ENCODE data around the gene PRELID2.
"Not testable (repeated sequence)": the region's sequence is repeated elsewhere in the genome, so short reads cannot be mapped to it uniquely, and the experiment has no call there.

Gene PRELID2

GRCh38 chr5:145806923-145807322 is 28.2 kb downstream of the PRELID2 start:
- Histone ChIP-seq H3K4me1 (ENCODE audit: control insufficient read depth, insufficient read depth, low read length) (no peaks in the 10 kb centered on the region), H3K9ac (ENCODE audit: low read depth, low read length) (no peak overlapping the region), H3K27me3 (ENCODE audit: control insufficient read depth, insufficient read depth, low read length) (no peaks in the 10 kb centered on the region), H3K9me3 (ENCODE audit: control insufficient read depth, insufficient read depth, low read length) (no peaks in the 10 kb centered on the region), H3K4me3 (ENCODE audit: low read depth, low read length) (no peak overlapping the region), H3K36me3 (ENCODE audit: control insufficient read depth, insufficient read depth, low read length) (no peaks in the 10 kb centered on the region)

- H3K9ac ChIP-seq (ENCODE audit: low read depth, low read length) = no peak overlapping the region
- H3K4me3 ChIP-seq (ENCODE audit: low read depth, low read length) = no peak overlapping the region
- H3K9me3 ChIP-seq (ENCODE audit: control insufficient read depth, insufficient read depth, low read length) = no peaks in the 10 kb centered on the region
- no peaks in the 10 kb centered on the region for H3K36me3 ChIP-seq (ENCODE audit: control insufficient read depth, insufficient read depth, low read length)
- no peaks in the 10 kb centered on the region for H3K4me1 ChIP-seq (ENCODE audit: control insufficient read depth, insufficient read depth, low read length)
- no peaks in the 10 kb centered on the region for H3K27me3 ChIP-seq (ENCODE audit: control insufficient read depth, insufficient read depth, low read length)
Observed at GRCh38 chr5:145805819-145806218, 29.3 kb downstream of the PRELID2 start.

- H3K27me3 ChIP-seq (ENCODE audit: control insufficient read depth, insufficient read depth, low read length) = no peaks in the 10 kb centered on the region
- H3K36me3 ChIP-seq (ENCODE audit: control insufficient read depth, insufficient read depth, low read length) = no peaks in the 10 kb centered on the region
- no peaks in the 10 kb centered on the region for H3K4me1 ChIP-seq (ENCODE audit: control insufficient read depth, insufficient read depth, low read length)
- H3K9ac ChIP-seq (ENCODE audit: low read depth, low read length) = no peak overlapping the region
- H3K4me3 ChIP-seq (ENCODE audit: low read depth, low read length) = no peak overlapping the region
- H3K9me3 ChIP-seq (ENCODE audit: control insufficient read depth, insufficient read depth, low read length) = no peaks in the 10 kb centered on the region
Observed at GRCh38 chr5:145804701-145805100, 30.4 kb downstream of the PRELID2 start.

GRCh38 chr5:145803112-145804004 is 31.8 kb downstream of the PRELID2 start:
- no peaks in the 10 kb centered on the region for H3K27me3 ChIP-seq (ENCODE audit: control insufficient read depth, insufficient read depth, low read length)
- H3K9ac ChIP-seq (ENCODE audit: low read depth, low read length) = no peak overlapping the region
- no peaks in the 10 kb centered on the region for H3K4me1 ChIP-seq (ENCODE audit: control insufficient read depth, insufficient read depth, low read length)
- no peaks in the 10 kb centered on the region for H3K36me3 ChIP-seq (ENCODE audit: control insufficient read depth, insufficient read depth, low read length)
- H3K4me3 ChIP-seq (ENCODE audit: low read depth, low read length) = no peak overlapping the region
- no peaks in the 10 kb centered on the region for H3K9me3 ChIP-seq (ENCODE audit: control insufficient read depth, insufficient read depth, low read length)

GRCh38 chr5:145801195-145801594 is 33.9 kb downstream of the PRELID2 start:
- Histone ChIP-seq H3K36me3 (ENCODE audit: control insufficient read depth, insufficient read depth, low read length) (no peaks in the 10 kb centered on the region), H3K9ac (ENCODE audit: low read depth, low read length) (no peak overlapping the region), H3K4me1 (ENCODE audit: control insufficient read depth, insufficient read depth, low read length) (no peaks in the 10 kb centered on the region), H3K27me3 (ENCODE audit: control insufficient read depth, insufficient read depth, low read length) (no peaks in the 10 kb centered on the region), H3K4me3 (ENCODE audit: low read depth, low read length) (no peak overlapping the region), H3K9me3 (ENCODE audit: control insufficient read depth, insufficient read depth, low read length) (no peaks in the 10 kb centered on the region)

- no peak overlapping the region for H3K4me3 ChIP-seq (ENCODE audit: low read depth, low read length)
- no peaks in the 10 kb centered on the region for H3K9me3 ChIP-seq (ENCODE audit: control insufficient read depth, insufficient read depth, low read length)
- H3K27me3 ChIP-seq (ENCODE audit: control insufficient read depth, insufficient read depth, low read length) = no peaks in the 10 kb centered on the region
- H3K36me3 ChIP-seq (ENCODE audit: control insufficient read depth, insufficient read depth, low read length) = no peaks in the 10 kb centered on the region
- no peak overlapping the region for H3K9ac ChIP-seq (ENCODE audit: low read depth, low read length)
- no peaks in the 10 kb centered on the region for H3K4me1 ChIP-seq (ENCODE audit: control insufficient read depth, insufficient read depth, low read length)
Observed at GRCh38 chr5:145800181-145800580, 35.0 kb downstream of the PRELID2 start.

- H3K9ac ChIP-seq (ENCODE audit: low read depth, low read length); H3K4me1 ChIP-seq (ENCODE audit: control insufficient read depth, insufficient read depth, low read length); H3K36me3 ChIP-seq (ENCODE audit: control insufficient read depth, insufficient read depth, low read length); H3K27me3 ChIP-seq (ENCODE audit: control insufficient read depth, insufficient read depth, low read length); H3K9me3 ChIP-seq (ENCODE audit: control insufficient read depth, insufficient read depth, low read length); H3K4me3 ChIP-seq (ENCODE audit: low read depth, low read length): not testable (repeated sequence)
Observed at GRCh38 chr5:145798503-145798902, 36.6 kb downstream of the PRELID2 start.

GRCh38 chr5:145797336-145797735 is 37.8 kb downstream of the PRELID2 start:
- no peak overlapping the region for H3K4me3 ChIP-seq (ENCODE audit: low read depth, low read length)
- no peaks in the 10 kb centered on the region for H3K36me3 ChIP-seq (ENCODE audit: control insufficient read depth, insufficient read depth, low read length)

GRCh38 chr5:145796318-145796717 is 38.8 kb downstream of the PRELID2 start:
- Histone ChIP-seq H3K36me3 (ENCODE audit: control insufficient read depth, insufficient read depth, low read length) (no peaks in the 10 kb centered on the region), H3K4me1 (ENCODE audit: control insufficient read depth, insufficient read depth, low read length) (no peaks in the 10 kb centered on the region), H3K9ac (ENCODE audit: low read depth, low read length) (no peak overlapping the region), H3K4me3 (ENCODE audit: low read depth, low read length) (no peak overlapping the region), H3K27me3 (ENCODE audit: control insufficient read depth, insufficient read depth, low read length) (no peaks in the 10 kb centered on the region), H3K9me3 (ENCODE audit: control insufficient read depth, insufficient read depth, low read length) (no peaks in the 10 kb centered on the region)

More at GRCh38 chr5:145797336-145797735, 37.8 kb downstream of the PRELID2 start:
- Histone ChIP-seq H3K9me3 (ENCODE audit: control insufficient read depth, insufficient read depth, low read length) (no peaks in the 10 kb centered on the region), H3K9ac (ENCODE audit: low read depth, low read length) (no peak overlapping the region), H3K27me3 (ENCODE audit: control insufficient read depth, insufficient read depth, low read length) (no peaks in the 10 kb centered on the region), H3K4me1 (ENCODE audit: control insufficient read depth, insufficient read depth, low read length) (no peaks in the 10 kb centered on the region)

GRCh38 chr5:145793574-145793973 is 41.6 kb downstream of the PRELID2 start:
- Histone ChIP-seq H3K4me1 (ENCODE audit: control insufficient read depth, insufficient read depth, low read length) (no peaks in the 10 kb centered on the region), H3K9ac (ENCODE audit: low read depth, low read length) (no peak overlapping the region), H3K9me3 (ENCODE audit: control insufficient read depth, insufficient read depth, low read length) (no peaks in the 10 kb centered on the region), H3K36me3 (ENCODE audit: control insufficient read depth, insufficient read depth, low read length) (no peaks in the 10 kb centered on the region), H3K27me3 (ENCODE audit: control insufficient read depth, insufficient read depth, low read length) (no peaks in the 10 kb centered on the region), H3K4me3 (ENCODE audit: low read depth, low read length) (no peak overlapping the region)

- Histone ChIP-seq H3K9me3 (ENCODE audit: control insufficient read depth, insufficient read depth, low read length) (no peaks in the 10 kb centered on the region), H3K27me3 (ENCODE audit: control insufficient read depth, insufficient read depth, low read length) (no peaks in the 10 kb centered on the region), H3K4me3 (ENCODE audit: low read depth, low read length) (no peak overlapping the region), H3K36me3 (ENCODE audit: control insufficient read depth, insufficient read depth, low read length) (no peaks in the 10 kb centered on the region), H3K4me1 (ENCODE audit: control insufficient read depth, insufficient read depth, low read length) (no peaks in the 10 kb centered on the region), H3K9ac (ENCODE audit: low read depth, low read length) (no peak overlapping the region)
Observed at GRCh38 chr5:145792840-145793239, 42.3 kb downstream of the PRELID2 start.

- Histone ChIP-seq H3K9me3 (ENCODE audit: control insufficient read depth, insufficient read depth, low read length) (no peaks in the 10 kb centered on the region), H3K4me1 (ENCODE audit: control insufficient read depth, insufficient read depth, low read length) (no peaks in the 10 kb centered on the region), H3K9ac (ENCODE audit: low read depth, low read length) (no peak overlapping the region), H3K36me3 (ENCODE audit: control insufficient read depth, insufficient read depth, low read length) (no peaks in the 10 kb centered on the region), H3K4me3 (ENCODE audit: low read depth, low read length) (no peak overlapping the region), H3K27me3 (ENCODE audit: control insufficient read depth, insufficient read depth, low read length) (no peaks in the 10 kb centered on the region)
Observed at GRCh38 chr5:145791866-145792265, 43.3 kb downstream of the PRELID2 start.
